MCF 10A (cell line): Measurements from ENCODE around the gene SCGB2B2. TPM values are rescaled to one million over a fixed set of nuclear protein-coding genes. Genes with fewer than 3 reads are reported as not detected.
A peak's percentile ranks its signal among the peaks of the same experiment; 100 is the strongest.

Source experiments
- BruUV-seq: library from RNA; stranded (reverse); fragments of 400-500 nt; replicated peaks from 2 replicates; lab custom pipeline; 2021; lab: Mats Ljungman, UMichigan
- CTCF ChIA-PET: fragments of 300-600 bp; sonication (Branson Sonifier 250); formaldehyde crosslinking; extraction: SDS; loops from one replicate; lab custom pipeline; 2021; ENCODE audit warnings: antibody characterized with exemption, inconsistent platforms; lab: Yijun Ruan, JAX
- POLR2A ChIA-PET: fragments of 300-600, 350-650 bp; sonication (Branson Sonifier 250); formaldehyde crosslinking; extraction: SDS; loops from one replicate; lab custom pipeline; 2020; ENCODE audit warnings: antibody characterized with exemption, inconsistent platforms; lab: Yijun Ruan, JAX
- DNase-seq: peaks from one replicate; pipeline ENCODE4 v3.0.0-alpha.2; 2018; ENCODE audit not compliant: unreplicated experiment
- H3K27ac Mint-ChIP-seq: one replicate; pipeline ENCODE4 v1.8.0; 2022; ENCODE audit warnings: mild to moderate bottlenecking, low read depth, mixed read lengths; ENCODE audit not compliant: unreplicated experiment
- H3K27me3 Mint-ChIP-seq: one replicate; pipeline ENCODE4 v1.8.0; 2022; ENCODE audit warnings: mixed read lengths; ENCODE audit not compliant: insufficient read depth, unreplicated experiment
- H3K36me3 Mint-ChIP-seq: one replicate; pipeline ENCODE4 v1.8.0; 2022; ENCODE audit warnings: mild to moderate bottlenecking, moderate library complexity, mixed read lengths; ENCODE audit not compliant: insufficient read depth, unreplicated experiment
- H3K4me1 Mint-ChIP-seq: one replicate; pipeline ENCODE4 v1.8.0; 2022; ENCODE audit warnings: mixed read lengths; ENCODE audit not compliant: insufficient read depth, unreplicated experiment
- H3K4me3 Mint-ChIP-seq: one replicate; pipeline ENCODE4 v1.8.0; 2022; ENCODE audit warnings: mild to moderate bottlenecking, moderate library complexity, mixed read lengths; ENCODE audit not compliant: unreplicated experiment
- H3K9me3 Mint-ChIP-seq: one replicate; pipeline ENCODE4 v1.8.0; 2022; ENCODE audit warnings: mixed read lengths; ENCODE audit not compliant: unreplicated experiment
- intact Hi-C: fragments of 100-400 bp; cut with micrococcal nuclease; formaldehyde crosslinking; loops from 2 replicates; pipeline ENCODE4 v1.14.1; 2022
- total RNA-seq: library from RNA; stranded (reverse); gene quantifications from 2 replicates; pipeline ENCODE4 v1.2.3, GENCODE V29; 2022
- TF ChIP-seq, protein P1 (sequence below): fragments of 200-600 bp; IDR thresholded peaks from one replicate; pipeline ENCODE4 v1.8.0; 2022; ENCODE audit warnings: antibody characterized with exemption, mild to moderate bottlenecking; ENCODE audit not compliant: unreplicated experiment

The SCGB2B2 gene
- total RNA-seq, 1 experiment from 2014 or later = not detected

DNA sequence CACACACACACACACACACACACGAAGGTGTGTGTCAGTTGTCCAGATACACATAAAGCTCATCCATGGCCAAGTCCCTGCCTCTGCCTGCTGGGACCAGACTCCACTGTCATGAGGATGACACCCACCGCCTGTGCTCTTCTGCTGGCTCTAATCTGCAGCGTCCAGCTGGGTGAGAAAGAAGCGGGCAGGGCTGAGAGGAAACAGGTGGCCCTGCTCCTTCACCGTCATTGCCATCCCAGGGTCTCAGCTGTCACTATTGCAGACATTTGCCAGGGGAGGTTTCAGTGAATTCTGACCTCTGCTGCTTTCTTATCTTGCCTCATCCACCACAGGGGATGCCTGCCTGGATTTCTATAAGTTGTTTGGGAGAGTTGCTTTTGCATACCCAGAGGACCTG lies 31.4 kb downstream of the SCGB2B2 start:
- Mint-ChIP-seq H3K9me3 (peaks cover 9% of the 10 kb centered on the region), H3K27me3 (no peaks in the 10 kb centered on the region), H3K36me3 (peaks cover 4% of the 10 kb centered on the region), H3K27ac (no peak overlapping the region), H3K4me1 (no peaks in the 10 kb centered on the region), H3K4me3 (no peak overlapping the region)
- DNase-seq = no peak
- ChIA-PET POLR2A (no interaction called here), CTCF (interaction anchor here (1.3 kb wide), 1 partner anchor 18 kb away, joined by 3 read pairs; no protein-coding TSS in a partner anchor)
- BruUV-seq = no TSS peak
- TF ChIP-seq, protein P1, sequence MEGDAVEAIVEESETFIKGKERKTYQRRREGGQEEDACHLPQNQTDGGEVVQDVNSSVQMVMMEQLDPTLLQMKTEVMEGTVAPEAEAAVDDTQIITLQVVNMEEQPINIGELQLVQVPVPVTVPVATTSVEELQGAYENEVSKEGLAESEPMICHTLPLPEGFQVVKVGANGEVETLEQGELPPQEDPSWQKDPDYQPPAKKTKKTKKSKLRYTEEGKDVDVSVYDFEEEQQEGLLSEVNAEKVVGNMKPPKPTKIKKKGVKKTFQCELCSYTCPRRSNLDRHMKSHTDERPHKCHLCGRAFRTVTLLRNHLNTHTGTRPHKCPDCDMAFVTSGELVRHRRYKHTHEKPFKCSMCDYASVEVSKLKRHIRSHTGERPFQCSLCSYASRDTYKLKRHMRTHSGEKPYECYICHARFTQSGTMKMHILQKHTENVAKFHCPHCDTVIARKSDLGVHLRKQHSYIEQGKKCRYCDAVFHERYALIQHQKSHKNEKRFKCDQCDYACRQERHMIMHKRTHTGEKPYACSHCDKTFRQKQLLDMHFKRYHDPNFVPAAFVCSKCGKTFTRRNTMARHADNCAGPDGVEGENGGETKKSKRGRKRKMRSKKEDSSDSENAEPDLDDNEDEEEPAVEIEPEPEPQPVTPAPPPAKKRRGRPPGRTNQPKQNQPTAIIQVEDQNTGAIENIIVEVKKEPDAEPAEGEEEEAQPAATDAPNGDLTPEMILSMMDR = no peak
- intact Hi-C loops = no loop called here

DNA sequence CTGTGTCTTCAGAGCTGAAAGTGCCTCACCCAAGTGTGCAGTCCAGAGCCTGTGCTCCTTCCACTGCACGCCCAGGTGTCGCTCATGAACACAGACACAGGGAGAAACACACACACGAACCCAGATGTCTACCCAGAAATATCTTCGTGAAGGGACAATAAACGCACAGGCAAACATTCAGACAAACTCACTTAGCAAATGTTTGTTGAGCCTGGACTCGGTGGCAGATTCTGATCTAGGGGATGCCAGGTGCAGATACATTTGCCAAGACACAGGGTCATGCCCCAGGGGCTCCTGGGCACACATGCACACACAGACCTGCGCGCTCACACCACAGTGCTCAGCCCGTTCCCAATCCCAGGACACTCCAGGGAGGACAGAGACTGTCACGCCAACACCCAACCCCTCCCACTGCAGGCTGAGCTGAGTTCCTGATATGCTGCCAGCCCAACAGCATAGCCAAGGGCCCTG lies 31.9 kb downstream of the SCGB2B2 start:
- intact Hi-C loops = no loop called here
- DNase-seq = no peak
- H3K27ac Mint-ChIP-seq = no peak overlapping the region
- no peaks in the 10 kb centered on the region for H3K4me1 Mint-ChIP-seq
- peaks cover 4% of the 10 kb centered on the region for H3K36me3 Mint-ChIP-seq
- peaks cover 9% of the 10 kb centered on the region for H3K9me3 Mint-ChIP-seq
- CTCF ChIA-PET = interaction anchor here (1.3 kb wide), 1 partner anchor 19 kb away, joined by 3 read pairs; no protein-coding TSS in a partner anchor
- TF ChIP-seq, protein P1 = no peak
- POLR2A ChIA-PET = no interaction called here
- H3K4me3 Mint-ChIP-seq = no peak overlapping the region
- no TSS peak for BruUV-seq
- H3K27me3 Mint-ChIP-seq = no peaks in the 10 kb centered on the region

- ChIA-PET CTCF (no interaction called here), POLR2A (no interaction called here)
- TF ChIP-seq, protein P1 = no peak
- Mint-ChIP-seq H3K9me3 (peaks cover 4% of the 10 kb centered on the region), H3K27me3 (no peaks in the 10 kb centered on the region), H3K4me1 (no peaks in the 10 kb centered on the region), H3K4me3 (no peak overlapping the region), H3K27ac (no peak overlapping the region), H3K36me3 (no peaks in the 10 kb centered on the region)
- intact Hi-C loops = no loop called here
- DNase-seq = no peak
- no TSS peak for BruUV-seq
Measured at GRCh38 chr19:34642241-34642640, 34.7 kb downstream of the SCGB2B2 start.

- BruUV-seq = no TSS peak
- no peak overlapping the region for H3K4me3 Mint-ChIP-seq
- TF ChIP-seq, protein P1 = peak; percentile 47
- no peak overlapping the region for H3K27ac Mint-ChIP-seq
- peaks cover 11% of the 10 kb centered on the region for H3K9me3 Mint-ChIP-seq
- CTCF ChIA-PET = interaction anchor here (0.7 to 2.8 kb wide), 10 partner anchors 9 to 325 kb away, joined by 3 to 17 read pairs (median 3); partner anchors contain the start of genes ZNF302 and ZNF792
- H3K4me1 Mint-ChIP-seq = no peaks in the 10 kb centered on the region
- DNase-seq = peak; percentile 83
- POLR2A ChIA-PET = no interaction called here
- no peaks in the 10 kb centered on the region for H3K27me3 Mint-ChIP-seq
- H3K36me3 Mint-ChIP-seq = no peaks in the 10 kb centered on the region
- intact Hi-C loops = loop anchor here (1.0 kb wide), 1 partner anchor 73 kb away; no protein-coding TSS in a partner anchor
Measured at GRCh38 chr19:34639491-34640085, 37.4 kb downstream of the SCGB2B2 start.
